Naive thymus-derived CD8-positive, alpha-beta T cell (primary cell): Measurements from ENCODE around the gene SGSM2. TPM values are rescaled to one million over a fixed set of nuclear protein-coding genes. Genes with fewer than 3 reads are reported as not detected.

ENCODE experiments used
- ATAC-seq, 2 donors: fragments of 150-1000 bp; cut with Tn5 transposase in 1 of 2; sonication (Bioruptor Pico), chemical (Tn5 transposase) in 1 of 2; 1 replicate in 1 of 2; 2 replicates in 1 of 2; pipeline ENCODE4 v1.10.0; 2021; ENCODE audit warnings: mild to moderate bottlenecking in 2 of 2, moderate library complexity in 2 of 2
- POLR2A ChIA-PET: fragments of 350-600 bp; sonication (Branson Sonifier 250); formaldehyde crosslinking; loops from one replicate; lab custom pipeline; 2021; ENCODE audit warnings: antibody characterized with exemption; lab: Charles Lee
- DNase-seq, 10 donors: peaks; one replicate each; pipeline versions ENCODE4 v3.0.0 to v3.0.0-alpha.2; 2020 to 2022
- H3K27ac Mint-ChIP-seq, 10 donors: one replicate each; pipeline ENCODE4 v1.8.0; 2020 to 2022; ENCODE audit warnings: mild to moderate bottlenecking in 10 of 10, mixed read lengths in 10 of 10, moderate library complexity in 4 of 10, inconsistent platforms in 1 of 10
- H3K27me3 Mint-ChIP-seq, 5 donors: one replicate each; pipeline ENCODE4 v1.8.0; 2021 to 2022; ENCODE audit warnings: mixed read lengths in 5 of 5
- H3K36me3 Mint-ChIP-seq, 3 donors: one replicate each; pipeline ENCODE4 v1.8.0; 2020 to 2022; ENCODE audit warnings: mixed read lengths in 3 of 3, mild to moderate bottlenecking in 2 of 3, inconsistent platforms in 1 of 3
- H3K4me1 Mint-ChIP-seq, 4 donors: one replicate each; pipeline ENCODE4 v1.8.0; 2021 to 2022; ENCODE audit warnings: mixed read lengths in 4 of 4
- H3K4me3 Mint-ChIP-seq, 10 donors: one replicate each; pipeline ENCODE4 v1.8.0; 2020 to 2022; ENCODE audit warnings: mild to moderate bottlenecking in 10 of 10, mixed read lengths in 10 of 10, moderate library complexity in 6 of 10, inconsistent platforms in 1 of 10
- H3K9me3 Mint-ChIP-seq, 9 donors: one replicate each; pipeline ENCODE4 v1.8.0; 2020 to 2022; ENCODE audit warnings: mixed read lengths in 9 of 9, mild to moderate bottlenecking in 3 of 9, inconsistent platforms in 1 of 9, moderate library complexity in 1 of 9
- polyA plus RNA-seq, 3 donors: library from polyadenylated mRNA; unstranded; fragments of 300-500 nt; fragmentation: Illumina TruSeq; gene quantifications; one replicate each; pipeline ENCODE4 v1.2.3, GENCODE V29; 2021
- total RNA-seq, 8 experiments: library from RNA in 2 of 8; stranded (reverse) in 2 of 8; gene quantifications; one replicate each; pipeline ENCODE4 v1.2.3 and lab custom pipeline; 2021 to 2026

The SGSM2 gene
- total and polyA plus RNA-seq, 5 experiments from 2014 or later: 12.1 to 179 (median 22.6) TPM

DNA sequence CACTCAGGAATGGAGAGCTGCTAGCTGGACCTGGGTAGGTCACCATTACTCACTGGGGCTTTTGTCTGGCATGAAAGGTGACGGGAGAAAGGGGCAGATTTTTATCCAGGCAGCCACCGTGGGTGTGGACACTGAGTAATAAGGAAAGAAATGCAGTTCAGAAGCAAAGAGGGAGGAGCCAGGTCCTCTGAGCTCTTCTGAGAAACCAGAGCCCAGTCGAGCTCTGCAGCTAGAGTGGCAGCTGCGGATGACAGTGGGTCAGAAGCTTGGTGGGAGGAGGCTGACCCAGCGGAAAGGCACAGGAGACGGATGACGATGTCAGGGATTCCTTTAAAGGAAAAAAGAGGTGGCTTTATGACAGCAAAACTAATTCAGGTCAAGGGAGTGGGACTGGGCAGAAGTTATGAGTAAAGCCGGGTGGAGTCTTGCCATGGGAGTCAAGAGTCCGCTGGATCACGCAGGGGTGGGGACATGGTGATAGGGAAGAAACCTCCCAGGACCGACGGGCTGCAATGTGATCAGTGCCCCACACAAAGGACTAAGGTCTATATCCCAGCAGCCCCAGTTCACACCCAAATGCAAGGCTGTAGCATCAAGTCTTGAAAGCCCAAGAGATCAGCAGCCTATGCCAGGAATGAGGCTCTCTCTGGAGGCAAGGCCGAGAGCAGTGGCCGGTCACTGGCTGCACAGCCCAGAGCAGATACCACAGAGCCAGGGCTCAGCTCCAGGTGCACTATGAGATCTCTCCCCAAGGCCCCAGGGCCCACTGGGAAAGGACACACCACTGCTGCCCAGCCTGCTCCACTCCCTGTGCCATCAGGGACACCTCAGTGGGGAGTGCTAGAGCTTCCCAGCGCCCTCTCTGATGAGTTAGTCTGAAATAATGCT lies 69.8 kb downstream of the SGSM2 start:
- Mint-ChIP-seq H3K27ac (peak overlapping the region in 6 of 10 donors; percentile 4 to 73 (median 36)), H3K4me3 (no peak overlapping the region), H3K9me3 (no peaks in the 10 kb centered on the region), H3K4me1 (peaks cover 7 to 18% (median 11%) of the 10 kb centered on the region in 4 donors), H3K27me3 (no peaks in the 10 kb centered on the region), H3K36me3 (peaks cover 0 to 18% (median 0%) of the 10 kb centered on the region in 3 donors)
- ATAC-seq (no peak), DNase-seq (no peak)
- POLR2A ChIA-PET: interaction anchor here (0.6 to 1.2 kb wide), 6 partner anchors 13 to 25 kb away, joined by 3 to 9 read pairs (median 3); no protein-coding TSS in a partner anchor

DNA sequence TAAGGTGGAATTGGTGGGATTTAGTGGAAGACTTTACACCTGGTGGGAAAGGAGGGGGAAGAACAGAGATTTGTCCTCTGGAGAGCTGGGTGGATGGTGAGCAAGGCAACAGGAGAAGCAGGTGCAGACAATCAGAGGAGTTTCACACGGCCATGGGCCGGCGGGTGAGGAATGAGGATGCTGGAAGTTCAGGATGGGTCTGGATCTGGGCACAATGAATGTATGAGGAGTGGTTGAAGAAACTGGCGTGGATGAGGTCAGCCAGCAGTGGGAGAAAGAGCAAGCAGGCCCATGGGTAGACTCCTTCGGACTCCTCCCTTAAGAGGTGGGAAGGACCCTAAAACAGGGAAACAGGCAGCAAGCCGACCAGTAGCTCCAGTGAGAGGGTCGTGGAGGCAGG lies 73.7 kb downstream of the SGSM2 start:
- Mint-ChIP-seq H3K27me3 (no peaks in the 10 kb centered on the region), H3K9me3 (no peaks in the 10 kb centered on the region), H3K4me3 (no peak overlapping the region), H3K4me1 (peaks cover 0 to 2% (median 1%) of the 10 kb centered on the region in 4 donors), H3K27ac (peak overlapping the region in 2 of 10 donors; percentile 71 to 74), H3K36me3 (peaks cover 0 to 33% (median 0%) of the 10 kb centered on the region in 3 donors)
- DNase-seq (no peak), ATAC-seq (no peak)
- POLR2A ChIA-PET: interaction anchor here (1.2 to 2.1 kb wide), 2 partner anchors 15 to 28 kb away, joined by 3 to 10 read pairs; no protein-coding TSS in a partner anchor

DNA sequence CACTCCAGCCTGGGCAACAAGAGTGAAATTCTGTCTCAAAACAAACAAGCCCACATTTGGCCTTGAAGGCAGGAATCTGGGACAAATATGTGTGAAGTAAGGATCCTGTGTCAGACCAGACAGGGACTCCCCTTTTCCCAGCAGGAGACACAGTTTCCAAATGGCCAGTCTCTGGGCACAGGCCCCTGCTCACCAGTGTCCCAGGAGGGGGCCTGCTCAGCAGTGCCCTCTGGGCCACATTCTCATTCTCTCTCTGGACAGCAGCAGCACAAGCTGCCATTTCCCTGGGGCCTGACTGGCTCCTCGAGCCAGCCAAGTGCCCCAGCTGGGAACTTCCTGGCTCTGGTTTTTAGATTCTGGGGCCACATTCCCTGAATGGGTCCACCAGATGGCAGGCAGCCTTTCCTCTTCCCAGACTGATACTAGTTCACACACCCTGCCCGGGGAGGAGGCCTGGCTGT lies 75.3 kb downstream of the SGSM2 start:
- H3K27me3 Mint-ChIP-seq: no peaks in the 10 kb centered on the region
- POLR2A ChIA-PET: interaction anchor here (1.0 to 2.1 kb wide), 3 partner anchors 13 to 30 kb away, joined by 3 to 10 read pairs (median 3); no protein-coding TSS in a partner anchor
- DNase-seq (no peak), ATAC-seq (no peak)
- peak overlapping the region in 2 of 10 donors; percentile 29 to 34 for H3K27ac Mint-ChIP-seq
- H3K9me3 Mint-ChIP-seq: no peaks in the 10 kb centered on the region
- peaks cover 0 to 4% (median 2%) of the 10 kb centered on the region in 4 donors for H3K4me1 Mint-ChIP-seq
- H3K36me3 Mint-ChIP-seq: peaks cover 0 to 32% (median 0%) of the 10 kb centered on the region in 3 donors
- no peak overlapping the region for H3K4me3 Mint-ChIP-seq

DNA sequence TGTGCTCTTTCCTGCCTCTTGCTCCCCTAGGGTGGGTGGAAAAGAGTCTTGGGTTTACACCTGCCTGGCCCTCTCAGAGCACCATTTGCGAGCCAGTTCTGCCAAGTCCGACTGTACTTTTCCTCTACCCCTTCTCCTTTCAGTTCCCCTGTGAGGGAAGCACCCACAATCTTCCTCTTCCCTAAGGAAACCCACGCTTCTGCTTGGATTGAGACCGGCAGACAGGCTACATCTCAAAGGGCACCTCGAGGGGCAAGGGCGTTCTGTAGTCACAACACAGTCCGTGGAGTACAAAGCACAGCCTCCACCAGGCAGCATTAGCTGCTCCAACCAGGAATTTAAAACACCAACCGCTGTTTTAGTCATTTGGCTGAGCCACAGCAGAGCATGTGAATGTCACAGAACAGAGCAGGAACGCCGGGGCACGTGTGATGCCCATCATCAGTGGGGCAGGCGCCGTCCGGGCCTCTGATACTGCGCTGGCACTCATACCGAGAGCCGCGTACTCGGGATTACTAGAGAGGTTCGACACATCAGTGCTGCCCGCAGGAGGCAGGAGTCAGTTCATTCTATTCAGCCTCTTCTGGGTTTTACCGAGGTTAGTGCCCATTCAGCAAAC lies 77.3 kb downstream of the SGSM2 start:
- H3K27me3 Mint-ChIP-seq: no peaks in the 10 kb centered on the region
- ATAC-seq: no peak
- no peak overlapping the region for H3K4me3 Mint-ChIP-seq
- H3K9me3 Mint-ChIP-seq: no peaks in the 10 kb centered on the region
- no peak for DNase-seq
- H3K4me1 Mint-ChIP-seq: peaks cover 0 to 4% (median 2%) of the 10 kb centered on the region in 4 donors
- no peak overlapping the region for H3K27ac Mint-ChIP-seq
- POLR2A ChIA-PET: interaction anchor here (1.1 to 4.0 kb wide), 3 partner anchors 13 to 78 kb away, joined by 4 to 56 read pairs (median 4); partner anchors contain the start of gene TSR1
- peaks cover 0 to 49% (median 0%) of the 10 kb centered on the region in 3 donors for H3K36me3 Mint-ChIP-seq

DNA sequence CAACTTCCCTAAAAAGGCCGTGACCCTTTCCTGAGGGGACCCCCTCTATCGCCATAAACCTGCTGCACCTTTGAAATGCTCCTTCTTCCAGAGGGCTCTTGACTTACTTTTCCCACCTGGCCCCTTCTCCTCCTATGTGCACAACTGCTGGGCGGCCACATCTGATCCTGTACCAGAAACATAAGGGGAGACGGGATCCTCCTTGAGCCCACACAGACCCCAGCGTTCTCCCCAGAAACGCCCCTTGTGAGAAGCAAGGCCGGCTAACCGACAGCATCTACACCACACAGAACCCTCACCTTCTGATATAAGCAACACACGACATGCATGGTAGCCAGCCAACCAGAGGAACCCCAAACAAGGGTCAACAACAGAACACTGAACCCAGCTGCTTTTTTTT lies 77.8 kb downstream of the SGSM2 start:
- Mint-ChIP-seq H3K27me3 (no peaks in the 10 kb centered on the region), H3K4me3 (no peak overlapping the region), H3K27ac (peak overlapping the region in 1 of 10 donors; percentile 31), H3K36me3 (peaks cover 0 to 55% (median 0%) of the 10 kb centered on the region in 3 donors), H3K9me3 (no peaks in the 10 kb centered on the region), H3K4me1 (peaks cover 0 to 4% (median 2%) of the 10 kb centered on the region in 4 donors)
- ATAC-seq (no peak), DNase-seq (no peak)
- POLR2A ChIA-PET: interaction anchor here (0.7 to 4.0 kb wide), 5 partner anchors 13 to 79 kb away, joined by 3 to 56 read pairs (median 4); partner anchors contain the start of gene TSR1

DNA sequence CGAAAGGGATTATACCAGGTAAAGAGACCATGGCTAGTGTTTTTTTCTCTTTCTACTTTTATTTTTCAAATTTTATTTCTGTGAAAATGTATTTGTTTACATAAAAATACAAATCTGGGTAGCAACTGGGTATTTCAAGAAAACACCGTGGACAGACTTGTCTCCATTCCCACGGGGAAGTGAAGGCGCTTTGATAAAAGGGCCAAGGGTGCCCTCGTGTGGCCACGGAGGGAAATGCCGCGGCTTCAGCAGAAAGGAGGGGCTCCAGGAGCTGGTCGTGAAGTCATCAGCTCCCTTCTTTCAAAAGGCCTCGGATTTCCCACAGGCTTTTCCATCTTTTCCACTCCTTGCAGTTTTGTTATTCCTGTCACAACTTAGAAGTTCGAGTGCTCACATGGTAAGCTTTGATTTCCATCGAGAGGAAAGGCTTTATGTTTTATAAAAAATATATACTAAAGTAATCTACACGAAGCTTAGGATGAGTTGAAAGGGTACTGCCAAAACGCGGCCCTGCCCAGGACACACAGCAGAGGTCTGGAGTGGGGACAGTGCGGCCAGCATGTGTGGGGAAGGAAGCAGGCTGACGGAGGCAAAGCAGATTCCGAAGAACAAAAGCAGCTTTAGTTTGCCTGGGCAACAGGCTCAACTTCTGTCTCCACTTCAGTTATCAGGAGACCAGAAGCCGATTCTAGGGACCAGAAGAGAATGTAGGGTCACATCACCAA lies 78.9 kb downstream of the SGSM2 start:
- Mint-ChIP-seq H3K27me3 (no peaks in the 10 kb centered on the region), H3K4me1 (peaks cover 0 to 4% (median 1%) of the 10 kb centered on the region in 4 donors), H3K36me3 (peaks cover 0 to 61% (median 0%) of the 10 kb centered on the region in 3 donors), H3K27ac (peak overlapping the region in 8 of 10 donors; percentile 27 to 90 (median 68)), H3K4me3 (no peak overlapping the region), H3K9me3 (no peaks in the 10 kb centered on the region)
- ATAC-seq (peak; percentile 80 to 92), DNase-seq (peak; percentile 73 to 92 (median 82))
- POLR2A ChIA-PET: interaction anchor here (0.6 to 4.0 kb wide), 8 partner anchors 14 to 80 kb away, joined by 3 to 56 read pairs (median 4); partner anchors contain the start of genes SGSM2 and TSR1

DNA sequence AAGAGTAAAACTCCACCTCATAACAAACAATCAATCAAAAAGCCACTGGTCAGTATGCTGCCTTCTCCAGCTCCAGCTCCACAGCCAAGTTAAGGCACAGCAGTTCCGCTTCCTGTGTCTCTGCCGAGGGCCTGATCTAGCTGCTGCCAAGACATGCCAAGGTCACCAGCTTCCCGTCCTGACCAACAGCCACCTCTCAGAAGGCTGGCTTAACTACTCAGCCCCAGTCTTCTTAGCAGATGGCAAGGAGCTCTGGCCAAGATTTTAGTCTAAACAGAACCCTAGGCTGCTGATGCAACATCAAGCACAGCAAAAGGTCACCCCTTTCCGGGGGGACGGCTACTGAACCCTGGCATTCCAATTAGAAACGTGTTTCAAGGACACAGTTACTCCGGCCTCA lies 81.3 kb downstream of the SGSM2 start:
- Mint-ChIP-seq H3K4me1 (peaks cover 0 to 4% (median 1%) of the 10 kb centered on the region in 4 donors), H3K36me3 (peaks cover 0 to 64% (median 0%) of the 10 kb centered on the region in 3 donors), H3K9me3 (no peaks in the 10 kb centered on the region), H3K27ac (peak overlapping the region in 1 of 10 donors; percentile 15), H3K27me3 (no peaks in the 10 kb centered on the region), H3K4me3 (no peak overlapping the region)
- POLR2A ChIA-PET: interaction anchor here (1.5 kb wide), 1 partner anchor 17 kb away, joined by 4 read pairs; no protein-coding TSS in a partner anchor
- DNase-seq (no peak), ATAC-seq (no peak)

DNA sequence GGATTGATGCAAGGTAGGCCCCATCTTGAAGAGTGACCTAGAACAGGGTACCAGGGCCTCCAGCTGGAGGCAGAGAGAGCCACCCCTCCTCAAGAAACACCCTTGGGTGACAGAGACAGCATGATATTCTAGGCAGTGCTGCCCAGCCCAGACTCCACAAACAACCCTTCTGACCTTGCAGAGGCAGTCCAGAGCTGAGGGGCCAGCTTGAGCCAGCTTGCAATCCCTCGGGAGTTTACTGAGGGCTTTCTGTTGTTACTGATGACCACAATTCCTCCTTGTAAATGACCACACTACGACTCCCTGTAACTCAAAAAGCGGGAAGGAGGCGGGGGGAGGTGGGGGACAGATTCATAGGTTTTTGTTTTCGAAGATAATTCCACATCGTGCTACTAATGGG lies 82.2 kb downstream of the SGSM2 start:
- Mint-ChIP-seq H3K9me3 (no peaks in the 10 kb centered on the region), H3K4me1 (peaks cover 0 to 4% (median 1%) of the 10 kb centered on the region in 4 donors), H3K36me3 (peaks cover 0 to 60% (median 0%) of the 10 kb centered on the region in 3 donors), H3K4me3 (no peak overlapping the region), H3K27ac (peak overlapping the region in 1 of 10 donors; percentile 30), H3K27me3 (no peaks in the 10 kb centered on the region)
- ATAC-seq: no peak
- no peak for DNase-seq
- POLR2A ChIA-PET: interaction anchor here (0.5 to 1.5 kb wide), 3 partner anchors 8 to 37 kb away, joined by 3 to 4 read pairs (median 3); no protein-coding TSS in a partner anchor

DNA sequence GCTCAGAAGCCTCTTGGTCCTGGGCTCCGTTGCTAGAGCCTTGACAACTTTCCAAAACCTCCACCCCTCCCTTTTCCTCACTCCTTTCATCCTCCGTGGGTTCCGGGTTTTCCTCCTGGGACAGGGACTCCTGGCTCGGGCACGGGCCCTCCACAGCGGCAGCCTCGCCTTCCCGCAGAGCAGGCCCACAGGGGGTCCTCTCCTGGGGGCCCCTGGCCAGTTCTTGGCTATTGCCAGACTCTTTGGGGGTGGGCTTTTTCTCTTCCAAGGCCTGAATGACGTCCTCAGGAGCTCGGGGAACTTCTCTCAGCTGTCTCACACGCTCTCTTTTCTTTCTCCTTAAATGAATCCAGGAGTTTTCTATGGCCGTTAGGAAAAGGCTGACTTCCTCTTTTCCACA lies 82.9 kb downstream of the SGSM2 start:
- H3K36me3 Mint-ChIP-seq: peaks cover 0 to 58% (median 0%) of the 10 kb centered on the region in 3 donors
- no peaks in the 10 kb centered on the region for H3K27me3 Mint-ChIP-seq
- DNase-seq (no peak), ATAC-seq (no peak)
- no peaks in the 10 kb centered on the region for H3K9me3 Mint-ChIP-seq
- POLR2A ChIA-PET: interaction anchor here (0.8 kb wide), 1 partner anchor 37 kb away, joined by 3 read pairs; no protein-coding TSS in a partner anchor
- H3K4me1 Mint-ChIP-seq: peaks cover 0 to 4% (median 1%) of the 10 kb centered on the region in 4 donors
- peak overlapping the region in 2 of 10 donors; percentile 43 to 49 for H3K27ac Mint-ChIP-seq
- H3K4me3 Mint-ChIP-seq: no peak overlapping the region

DNA sequence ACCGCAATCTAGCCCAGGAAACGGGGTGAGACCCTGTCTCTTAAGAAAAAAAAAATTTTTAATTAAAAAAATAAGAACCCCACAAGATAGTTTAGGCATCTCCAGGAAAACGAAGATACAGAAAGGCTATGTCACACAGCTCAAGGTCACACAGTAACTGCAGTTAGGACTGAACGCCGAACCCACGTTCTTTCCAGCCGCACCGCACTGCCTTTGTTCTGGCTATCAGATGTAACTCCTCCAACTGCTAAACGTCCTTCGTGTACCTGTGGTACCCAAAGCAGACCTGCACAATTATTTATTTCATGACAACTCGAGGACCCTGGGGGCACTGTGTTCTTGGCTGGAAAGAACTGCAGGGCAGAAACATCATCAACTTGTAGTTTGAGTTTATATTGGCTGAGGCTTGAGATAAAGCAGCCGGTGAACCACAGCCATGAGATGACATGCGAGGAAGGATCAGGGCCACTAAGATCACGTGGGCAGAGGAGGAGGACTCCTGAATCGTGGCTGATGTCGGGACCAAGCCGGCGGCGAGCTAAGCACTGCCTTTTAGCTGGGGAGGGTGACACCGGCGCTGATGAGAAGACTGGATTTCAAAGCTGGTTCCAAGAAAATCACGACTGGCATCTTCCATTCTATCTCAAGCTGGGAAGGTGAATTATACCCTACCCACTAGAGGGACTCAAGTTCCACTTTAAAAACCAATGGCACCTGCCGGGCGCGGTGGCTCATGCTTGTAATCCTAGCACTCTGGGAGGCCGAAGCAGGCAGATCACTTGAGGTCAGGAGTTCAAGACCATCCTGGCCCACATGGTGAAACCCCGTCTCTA lies 84.2 kb downstream of the SGSM2 start:
- Mint-ChIP-seq H3K4me1 (no peaks in the 10 kb centered on the region), H3K27ac (peak overlapping the region in 1 of 10 donors; percentile 57), H3K27me3 (no peaks in the 10 kb centered on the region), H3K9me3 (no peaks in the 10 kb centered on the region), H3K4me3 (no peak overlapping the region), H3K36me3 (peaks cover 0 to 70% (median 0%) of the 10 kb centered on the region in 3 donors)
- ATAC-seq (no peak), DNase-seq (no peak)
- POLR2A ChIA-PET: no interaction called here

DNA sequence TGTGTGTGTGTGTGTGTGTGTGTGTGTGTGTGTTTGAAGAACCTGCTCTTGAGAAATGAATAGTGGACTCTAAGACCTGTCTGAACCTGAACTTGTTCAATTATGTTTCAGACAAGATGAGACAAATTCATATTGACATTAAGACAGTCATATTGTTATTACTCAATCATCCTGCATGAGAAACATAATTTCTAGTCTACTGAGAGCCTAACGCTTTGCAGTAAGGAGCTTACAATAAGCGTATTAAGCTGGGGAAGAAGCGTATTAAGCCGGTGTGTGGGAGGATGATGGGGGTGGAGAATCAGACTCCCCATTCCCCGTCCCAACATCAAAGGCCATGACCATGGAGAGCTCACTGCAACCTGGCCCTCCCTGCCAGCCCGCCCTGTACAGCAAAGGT lies 86.0 kb downstream of the SGSM2 start:
- Mint-ChIP-seq H3K4me3 (no peak overlapping the region), H3K27ac (no peak overlapping the region), H3K9me3 (no peaks in the 10 kb centered on the region), H3K4me1 (peaks cover 0 to 2% (median 0%) of the 10 kb centered on the region in 4 donors), H3K27me3 (no peaks in the 10 kb centered on the region), H3K36me3 (peaks cover 0 to 69% (median 0%) of the 10 kb centered on the region in 3 donors)
- POLR2A ChIA-PET: interaction anchor here (0.7 kb wide), 1 partner anchor 297 kb away, joined by 3 read pairs; no protein-coding TSS in a partner anchor
- DNase-seq (no peak), ATAC-seq (no peak)
